ENCODE data around the gene CFP. TPM values are rescaled to one million over a fixed set of nuclear protein-coding genes. Genes with fewer than 3 reads are reported as not detected.
A peak's percentile ranks its signal among the peaks of the same experiment; 100 is the strongest.

The CFP gene
- total RNA-seq, 1 experiment from 2014 or later, result 1.3 TPM

DNA sequence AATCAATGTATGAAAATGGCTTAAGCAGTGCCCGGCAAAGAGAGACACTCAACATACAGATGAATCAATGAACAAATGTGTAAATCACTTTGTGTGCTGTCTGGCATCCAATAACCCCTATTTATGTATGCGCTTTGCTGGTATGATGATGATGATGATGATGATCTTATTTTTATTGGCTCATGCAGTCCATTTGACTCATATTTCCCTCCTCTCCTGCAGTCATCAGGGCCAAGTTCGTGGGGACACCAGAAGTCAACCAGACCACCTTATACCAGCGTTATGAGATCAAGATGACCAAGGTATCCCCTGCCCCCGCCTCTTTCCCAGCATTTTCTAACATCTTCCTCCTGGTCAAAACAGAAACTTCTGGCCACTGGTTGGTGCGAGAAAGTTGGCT is 45.0 kb downstream of the CFP start (continued):
- TF ChIP-seq, protein P1, sequence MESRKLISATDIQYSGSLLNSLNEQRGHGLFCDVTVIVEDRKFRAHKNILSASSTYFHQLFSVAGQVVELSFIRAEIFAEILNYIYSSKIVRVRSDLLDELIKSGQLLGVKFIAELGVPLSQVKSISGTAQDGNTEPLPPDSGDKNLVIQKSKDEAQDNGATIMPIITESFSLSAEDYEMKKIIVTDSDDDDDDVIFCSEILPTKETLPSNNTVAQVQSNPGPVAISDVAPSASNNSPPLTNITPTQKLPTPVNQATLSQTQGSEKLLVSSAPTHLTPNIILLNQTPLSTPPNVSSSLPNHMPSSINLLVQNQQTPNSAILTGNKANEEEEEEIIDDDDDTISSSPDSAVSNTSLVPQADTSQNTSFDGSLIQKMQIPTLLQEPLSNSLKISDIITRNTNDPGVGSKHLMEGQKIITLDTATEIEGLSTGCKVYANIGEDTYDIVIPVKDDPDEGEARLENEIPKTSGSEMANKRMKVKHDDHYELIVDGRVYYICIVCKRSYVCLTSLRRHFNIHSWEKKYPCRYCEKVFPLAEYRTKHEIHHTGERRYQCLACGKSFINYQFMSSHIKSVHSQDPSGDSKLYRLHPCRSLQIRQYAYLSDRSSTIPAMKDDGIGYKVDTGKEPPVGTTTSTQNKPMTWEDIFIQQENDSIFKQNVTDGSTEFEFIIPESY (IDR thresholded peaks at IDR 0.05; ENCODE audit: extremely low read depth, insufficient replicate concordance, low read length), result no peak
- TF ChIP-seq JUND (IDR thresholded peaks at IDR 0.05) (no peak), ATF3 (IDR thresholded peaks at IDR 0.05) (no peak), EZH2phosphoT487 (IDR thresholded peaks at IDR 0.05; ENCODE audit: borderline replicate concordance) (no peak), ZFX (IDR thresholded peaks at IDR 0.05) (no peak), TCF7L2 (IDR thresholded peaks at IDR 0.05; ENCODE audit: borderline replicate concordance, extremely low read depth, insufficient read depth, insufficient read length) (no peak), RAD21 (IDR thresholded peaks at IDR 0.05; ENCODE audit: low read depth) (no peak), SIN3A (IDR thresholded peaks at IDR 0.05; ENCODE audit: low read depth) (no peak)

DNA sequence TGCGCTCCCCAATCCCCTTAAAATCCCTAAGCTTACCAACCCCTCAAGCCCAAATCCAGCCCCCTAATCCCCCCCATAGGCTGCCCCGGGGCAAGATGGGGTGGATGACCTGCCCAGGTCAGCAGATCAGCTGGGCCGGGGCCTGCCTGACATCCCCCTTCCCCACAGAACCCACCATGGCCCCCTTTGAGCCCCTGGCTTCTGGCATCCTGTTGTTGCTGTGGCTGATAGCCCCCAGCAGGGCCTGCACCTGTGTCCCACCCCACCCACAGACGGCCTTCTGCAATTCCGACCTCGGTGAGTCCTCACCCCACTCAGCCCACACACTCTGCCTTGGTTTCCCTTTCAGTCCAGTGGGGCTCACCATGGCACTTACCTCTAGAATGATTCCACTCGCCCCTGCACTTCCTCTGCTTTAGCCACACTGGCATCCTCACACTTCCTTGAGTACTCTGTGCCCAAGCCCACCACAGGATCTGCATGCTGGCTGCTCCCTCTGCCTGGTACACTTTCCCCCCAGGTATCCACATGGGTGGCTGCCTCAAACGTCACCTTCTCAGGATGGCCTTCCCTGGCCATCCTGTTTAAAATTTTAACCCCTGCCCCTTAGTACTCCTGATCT is 46.4 kb downstream of the CFP start:
- no TSS peak for BruUV-seq (replicated peaks)
- POLR2A ChIA-PET, result no interaction called here
- Histone ChIP-seq H3K4me3 (replicated peaks in 1 of 2; ENCODE audit: low read depth in 1 of 2, low read length in 2 of 2) (peak overlapping the region; percentile 59 to 66), H3K9ac (ENCODE audit: low read length) (peak overlapping the region; percentile 77), H3K4me1 (ENCODE audit: control insufficient read depth in 1 of 2, insufficient read depth in 2 of 2, low read length in 2 of 2) (peaks cover 9 to 35% of the 10 kb centered on the region in 2 experiments), H3K27me3 (ENCODE audit: insufficient read depth, low read length) (no peaks in the 10 kb centered on the region), H3K36me3 (ENCODE audit: control insufficient read depth in 1 of 2, insufficient read depth in 2 of 2, low read length in 2 of 2) (peaks cover 3 to 6% of the 10 kb centered on the region in 2 experiments; a peak in 1 of 4 replicates), H3K27ac (ENCODE audit: low read depth, low read length) (peak overlapping the region; percentile 13; the same call in 1 of the 2 replicates), H4K20me1 (ENCODE audit: insufficient read depth) (no peaks in the 10 kb centered on the region), H3K9me3 (ENCODE audit: control insufficient read depth in 1 of 2, insufficient read depth in 1 of 2, low read depth in 1 of 2, low read length in 2 of 2) (no peaks in the 10 kb centered on the region), H3K4me2 (ENCODE audit: low read length) (peak overlapping the region; percentile 72), H3K9me2 (ENCODE audit: insufficient read depth) (no peaks in the 10 kb centered on the region), H2AFZ (ENCODE audit: low read depth, low read length, poor library complexity, severe bottlenecking) (no peak overlapping the region), H3K79me2 (ENCODE audit: insufficient read depth, low read length) (peaks cover 20% of the 10 kb centered on the region)
- CTCF ChIA-PET, result no interaction called here
- DNase-seq (ENCODE audit: low read depth, low spot score) (no peak), ATAC-seq (no peak)
- intact Hi-C loops (cut with micrococcal nuclease), result no loop called here
- no peak for TF ChIP-seq REST (IDR thresholded peaks at IDR 0.05; ENCODE audit: low read depth)
- no peak for TF ChIP-seq MAX (IDR thresholded peaks at IDR 0.05)
- no peak for TF ChIP-seq CEBPB (IDR thresholded peaks at IDR 0.05; ENCODE audit: low read depth)
- no peak for TF ChIP-seq ZNF274 (IDR thresholded peaks at IDR 0.05; ENCODE audit: low read depth, low read length)
- no peak for TF ChIP-seq POLR2A (IDR thresholded peaks at IDR 0.05; ENCODE audit: borderline replicate concordance, extremely low read depth, insufficient read depth, insufficient read length)
- no peak for TF ChIP-seq EGR1 (IDR thresholded peaks at IDR 0.05; ENCODE audit: low read depth)
- RAD21 ChIA-PET (ENCODE audit: low non-redundant PET in 1 of 2, low total read pairs in 2 of 2, uncharacterized antibody in 2 of 2, unreplicated experiment in 2 of 2), result no interaction called here
